K562 (cell line): Measurements from ENCODE around the gene GET4. TPM values are rescaled to one million over a fixed set of nuclear protein-coding genes. Genes with fewer than 3 reads are reported as not detected.

ENCODE experiments used
- ATAC-seq: fragments of 200-7000 bp; cut with Tn5 transposase; 3 replicates; pipeline ENCODE4 v1.9.1; 2020; ENCODE audit warnings: moderate library complexity
- BruUV-seq: library from RNA; stranded (reverse); fragments of 400-500 nt; replicated peaks from 2 replicates; lab custom pipeline; 2021; lab: Mats Ljungman, UMichigan
- CTCF ChIA-PET: fragments of 300-600 bp; formaldehyde crosslinking; extraction: SDS; loops from one replicate; lab custom pipeline; 2021; ENCODE audit warnings: low intra/inter-chr PET ratio; lab: Yijun Ruan, JAX
- POLR2A ChIA-PET: fragments of 300-600, 350-650 bp; sonication (Branson Sonifier 250); formaldehyde crosslinking; extraction: SDS; loops from one replicate; lab custom pipeline; 2021; ENCODE audit warnings: antibody characterized with exemption, inconsistent platforms; lab: Yijun Ruan, JAX
- DNase-seq, 4 experiments: peaks; one replicate each; pipeline versions ENCODE4 v3.0.0 to v3.0.0-alpha.2; 2011 to 2018; ENCODE audit warnings: low spot score in 3 of 4, mixed read lengths in 3 of 4; ENCODE audit errors: extremely low read depth in 1 of 4
- FAIRE-seq: peaks from 2 replicates; lab custom pipeline; 2011; peaks lifted over from hg19 to GRCh38; lab: Jason Lieb, UNC
- H2AFZ ChIP-seq: 2 replicates; pipeline ENCODE4 v1.6.0; 2011; ENCODE audit warnings: low read depth, low read length, control low read depth, inconsistent platforms
- H3K27ac ChIP-seq: fragments of 200-600 bp; 3 replicates; pipeline ENCODE4 v1.8.0; 2011; ENCODE audit warnings: low read depth, mild to moderate bottlenecking, control low read depth, inconsistent platforms, low read length, moderate library complexity, mixed read lengths; ENCODE audit errors: extremely low read depth
- H3K27me3 ChIP-seq, 2 experiments: fragments of 300-600 bp in 1 of 2; 2 replicates in 1 of 2; 3 replicates in 1 of 2; pipeline versions ENCODE4 v1.6.0 to v1.8.0; 2011; ENCODE audit warnings: inconsistent platforms in 2 of 2, low read length in 2 of 2, mild to moderate bottlenecking in 1 of 2, mixed read lengths in 1 of 2, moderate library complexity in 1 of 2; ENCODE audit not compliant: control insufficient read depth in 2 of 2, insufficient read depth in 2 of 2
- H3K36me3 ChIP-seq: fragments of 300-600 bp; 3 replicates; pipeline ENCODE4 v1.8.0; 2011; ENCODE audit warnings: mild to moderate bottlenecking, low read length, inconsistent platforms; ENCODE audit not compliant: control insufficient read depth, insufficient read depth
- H3K4me1 ChIP-seq, 2 experiments: fragments of 200-600 bp in 1 of 2; replicated peaks in 1 of 2; 2 replicates in 1 of 2; 3 replicates in 1 of 2; pipeline versions ENCODE4 v1.5.1 to v1.8.0; 2011; ENCODE audit warnings: inconsistent platforms in 2 of 2, low read length in 2 of 2, mild to moderate bottlenecking in 1 of 2, mixed read lengths in 1 of 2, moderate library complexity in 1 of 2; ENCODE audit not compliant: control insufficient read depth in 2 of 2, insufficient read depth in 2 of 2
- H3K4me2 ChIP-seq: 2 replicates; pipeline ENCODE4 v1.6.1; 2011; ENCODE audit warnings: low read length, control low read depth, inconsistent platforms, mixed read lengths; ENCODE audit not compliant: insufficient read depth
- H3K4me3 ChIP-seq: fragments of 200-600 bp; sonication (generic), shearing (Covaris generic); 2 replicates; pipeline ENCODE4 v1.5.1; 2016; ENCODE audit warnings: control low read depth, inconsistent platforms
- H3K79me2 ChIP-seq: fragments of 200-600 bp; 3 replicates; pipeline ENCODE4 v1.8.0; 2011; ENCODE audit warnings: low read length, inconsistent platforms; ENCODE audit not compliant: control insufficient read depth, insufficient read depth
- H3K9ac ChIP-seq, 2 experiments: 2 replicates each; pipeline versions ENCODE4 v1.6.0 to v1.6.1; 2011; ENCODE audit warnings: low read depth in 2 of 2, low read length in 2 of 2, control low read depth in 1 of 2, inconsistent platforms in 1 of 2, mild to moderate bottlenecking in 1 of 2, mixed read lengths in 1 of 2; ENCODE audit not compliant: insufficient read depth in 1 of 2
- H3K9me1 ChIP-seq: one replicate; pipeline ENCODE4 v1.6.0; 2011; ENCODE audit warnings: inconsistent platforms, mild to moderate bottlenecking, low read length, moderate library complexity; ENCODE audit not compliant: control insufficient read depth, insufficient read depth
- H3K9me3 ChIP-seq: replicated peaks from 2 replicates; pipeline ENCODE4 v1.5.1; 2011; ENCODE audit warnings: low read depth, low read length, inconsistent platforms; ENCODE audit not compliant: control insufficient read depth, insufficient read depth
- H4K20me1 ChIP-seq: replicated peaks from 2 replicates; pipeline ENCODE4 v1.6.1; 2011; ENCODE audit warnings: low read length, inconsistent platforms, mixed read lengths; ENCODE audit not compliant: control insufficient read depth, insufficient read depth
- POLR2G ChIP-seq: fragments of 200-400 bp; formaldehyde crosslinking; IDR thresholded peaks from 2 replicates; pipeline ENCODE4 v1.6.1; 2017; ENCODE audit warnings: low read depth, mild to moderate bottlenecking, antibody characterized with exemption, low read length, moderate library complexity
- RBFOX2 ChIP-seq: fragments of 200-400 bp; formaldehyde crosslinking; IDR thresholded peaks from 2 replicates; pipeline ENCODE4 v1.6.1; 2017; ENCODE audit warnings: low read depth, mild to moderate bottlenecking, low read length, moderate library complexity
- TCF7 ChIP-seq: sonication (generic); IDR thresholded peaks from 2 replicates; pipeline ENCODE4 v1.6.1; 2016; ENCODE audit warnings: antibody characterized with exemption, borderline replicate concordance
- WGBS: fragments of 100-300 bp; shearing (Covaris generic); methylation state at CpG from one replicate; pipeline ENCODE4 v1.1.6; 2016; ENCODE audit warnings: low coverage, mixed read lengths; ENCODE audit not compliant: insufficient coverage; ENCODE audit errors: missing lambda C conversion rate; 5-methylcytosine and 5-hydroxymethylcytosine counted together
- in situ Hi-C: fragments of 300-500 bp; cut with MboI; formaldehyde crosslinking; loops from 4 replicates; pipeline ENCODE4 v1.15.0; 2018; ENCODE audit warnings: inconsistent platforms, mixed read lengths
- intact Hi-C: fragments of 100-400 bp; cut with micrococcal nuclease; formaldehyde crosslinking; loops from 2 replicates; pipeline ENCODE4 v1.14.2; 2022
- polyA plus RNA-seq, 8 experiments: library from polyadenylated mRNA; depleted of rRNA in 4 of 8; stranded (reverse) in 5 of 8; unstranded in 3 of 8; fragments of >200 nt; fragmentation: Nextera tagmentation in 2 of 8; fragmentation: Illumina TruSeq in 1 of 8; extraction: Ambion mirVana in 2 of 8; extraction: Trizol in 1 of 8; gene quantifications; 2 replicates each; pipeline versions ENCODE4 v1.2.1 to v1.2.3, GENCODE V29; 2011 to 2014; ENCODE audit warnings: inconsistent platforms in 1 of 8, missing spikeins in 1 of 8
- total RNA-seq, 7 experiments: library from RNA; depleted of rRNA in 6 of 7; stranded (reverse); fragments of >200 nt in 6 of 7; fragmentation: Illumina TruSeq in 2 of 7; extraction: Trizol in 2 of 7; gene quantifications; 2 replicates each; pipeline versions ENCODE4 v1.2.1 to v1.2.3, GENCODE V29; 2011 to 2021; ENCODE audit warnings: low replicate concordance in 1 of 7

GET4 gene
- total and polyA plus RNA-seq, 9 of the 15 experiments (the other 6 are each of a cell fraction or from before 2014, with no cell fraction given): 0.99 to 122 (median 40.4) TPM

GRCh38 chr7:884191-885003, 8.0 kb downstream of the GET4 start:
- Histone ChIP-seq H3K9ac (peak overlapping the region in 1 of 2 experiments; percentile 68; a peak in 2 of 4 replicates), H3K4me1 (peaks cover 0 to 50% of the 10 kb centered on the region in 2 experiments; a peak in 2 of 5 replicates), H2AFZ (no peak overlapping the region), H3K36me3 (peaks cover 75% of the 10 kb centered on the region; the same call in 2 of the 3 replicates), H3K4me2 (no peak overlapping the region), H3K9me3 (no peaks in the 10 kb centered on the region), H3K4me3 (no peak overlapping the region), H3K79me2 (peaks cover 100% of the 10 kb centered on the region), H3K9me1 (peaks cover 3% of the 10 kb centered on the region), H4K20me1 (peaks cover 42% of the 10 kb centered on the region), H3K27me3 (no peaks in the 10 kb centered on the region; a peak in 1 of 5 replicates), H3K27ac (no peak overlapping the region)
- in situ Hi-C loops (no loop called here), intact Hi-C loops (no loop called here)
- no TSS peak for BruUV-seq
- peak; percentile 46 for TF ChIP-seq RBFOX2
- peak; percentile 56 for TF ChIP-seq POLR2G
- TF ChIP-seq TCF7: no peak
- DNase-seq: no peak
- POLR2A ChIA-PET: interaction anchor here (0.8 to 1.2 kb wide), 5 partner anchors 9 to 25 kb away, joined by 3 to 5 read pairs (median 3); no protein-coding TSS in a partner anchor
- FAIRE-seq: no peak
- 88% methylated on average over 19 of the region's 31 CpGs for WGBS
- CTCF ChIA-PET: no interaction called here
- no peak for ATAC-seq
